Testis (tissue), 3 donors: ENCODE measurements around the gene PDE4B. TPM values are rescaled to one million over a fixed set of nuclear protein-coding genes. Genes with fewer than 3 reads are reported as not detected.
"Not testable (repeated sequence)": the region's sequence is repeated elsewhere in the genome, so short reads cannot be mapped to it uniquely, and the experiment has no call there.

Experiments used
- DNase-seq: peaks from one replicate; pipeline ENCODE4 v3.0.0-alpha.2; 2019
- H3K27ac ChIP-seq, 2 donors: fragments of 200-600 bp; sonication (generic); one replicate each; pipeline ENCODE4 v1.5.1; 2019
- H3K27me3 ChIP-seq: fragments of 200-600 bp; sonication (generic); one replicate; pipeline ENCODE4 v1.5.1; 2019
- H3K36me3 ChIP-seq: fragments of 200-600 bp; sonication (generic); one replicate; pipeline ENCODE4 v1.5.1; 2017; ENCODE audit warnings: low read depth; ENCODE audit errors: missing control alignments
- H3K4me1 ChIP-seq: fragments of 200-600 bp; sonication (generic); one replicate; pipeline ENCODE4 v1.5.1; 2019
- H3K4me3 ChIP-seq, 2 donors: fragments of 200-600 bp; sonication (generic); one replicate each; pipeline ENCODE4 v1.5.1; 2017 to 2019
- H3K9me3 ChIP-seq: fragments of 200-600 bp; sonication (generic); one replicate; pipeline ENCODE4 v1.5.1; 2017
- POLR2A ChIP-seq: fragments of 450-650 bp; IDR thresholded peaks from one replicate; pipeline ENCODE4 v1.6.1; 2017; ENCODE audit warnings: antibody characterized with exemption, mild to moderate bottlenecking, moderate library complexity
- WGBS, 2 donors: methylation state at CpG; one replicate each; pipeline ENCODE4 v1.1.5; 2018; 5-methylcytosine and 5-hydroxymethylcytosine counted together
- intact Hi-C: fragments of 100-400 bp; cut with DNase I; formaldehyde crosslinking; loops from one replicate; pipeline ENCODE4 v1.15.1; 2023; ENCODE audit warnings: low total_unique reads
- polyA plus RNA-seq: library from polyadenylated mRNA; stranded (reverse); fragments of 350-450 nt; fragmentation: Illumina TruSeq; extraction: RNeasy Lipid Tissue Mini Kit (QIAGEN cat#74804); gene quantifications from one replicate; pipeline ENCODE4 v1.2.3, GENCODE V29; 2014; ENCODE audit warnings: low read depth, low replicate concordance; ENCODE audit not compliant: insufficient read depth
- total RNA-seq, 2 donors: library from RNA; depleted of rRNA; stranded (reverse); fragments of >200 nt; gene quantifications; one replicate each; pipeline ENCODE4 v1.2.3, GENCODE V29; 2016
- TF ChIP-seq, protein P1 (sequence below), 3 experiments: fragments of 450-650 bp in 2 of 3; fragments of 200-600 bp in 1 of 3; sonication (generic) in 1 of 3; IDR thresholded peaks; one replicate each; pipeline ENCODE4 v1.5.1; 2016 to 2019; ENCODE audit warnings: antibody characterized with exemption in 3 of 3, mild to moderate bottlenecking in 2 of 3, moderate library complexity in 1 of 3

PDE4B gene
- total and polyA plus RNA-seq, 3 donors from 2014 or later = 11.5 to 16.1 (median 12.4) TPM

DNA sequence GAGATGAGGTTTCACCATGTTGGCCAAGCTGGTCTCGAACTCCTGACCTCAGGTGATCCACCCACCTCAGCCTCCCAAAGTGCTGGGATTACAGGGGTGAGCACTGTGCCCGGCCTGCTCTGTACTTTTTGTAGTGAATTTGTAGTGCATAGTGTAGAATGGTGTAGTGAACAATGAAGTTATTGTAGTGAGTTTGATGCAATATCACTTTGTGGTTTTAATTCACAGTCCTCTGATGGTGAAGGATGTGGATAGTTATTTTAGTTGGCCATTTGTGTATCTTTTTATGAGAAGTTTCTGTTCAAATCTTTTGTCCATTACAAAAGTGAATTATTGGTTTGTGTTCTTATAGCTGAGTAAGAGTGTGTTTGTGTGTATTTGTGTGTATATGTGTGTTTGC lies 57.6 kb downstream of the PDE4B start:
- Histone ChIP-seq H3K36me3 (no peaks in the 10 kb centered on the region), H3K27me3 (no peaks in the 10 kb centered on the region), H3K4me1 (no peaks in the 10 kb centered on the region), H3K4me3 (no peak overlapping the region), H3K27ac (no peak overlapping the region), H3K9me3 (no peaks in the 10 kb centered on the region)
- WGBS, 2 donors = 90 to 97% methylated on average over 2 of the region's 2 CpGs
- intact Hi-C loops = no loop called here
- no peak for DNase-seq
- TF ChIP-seq, protein P1, sequence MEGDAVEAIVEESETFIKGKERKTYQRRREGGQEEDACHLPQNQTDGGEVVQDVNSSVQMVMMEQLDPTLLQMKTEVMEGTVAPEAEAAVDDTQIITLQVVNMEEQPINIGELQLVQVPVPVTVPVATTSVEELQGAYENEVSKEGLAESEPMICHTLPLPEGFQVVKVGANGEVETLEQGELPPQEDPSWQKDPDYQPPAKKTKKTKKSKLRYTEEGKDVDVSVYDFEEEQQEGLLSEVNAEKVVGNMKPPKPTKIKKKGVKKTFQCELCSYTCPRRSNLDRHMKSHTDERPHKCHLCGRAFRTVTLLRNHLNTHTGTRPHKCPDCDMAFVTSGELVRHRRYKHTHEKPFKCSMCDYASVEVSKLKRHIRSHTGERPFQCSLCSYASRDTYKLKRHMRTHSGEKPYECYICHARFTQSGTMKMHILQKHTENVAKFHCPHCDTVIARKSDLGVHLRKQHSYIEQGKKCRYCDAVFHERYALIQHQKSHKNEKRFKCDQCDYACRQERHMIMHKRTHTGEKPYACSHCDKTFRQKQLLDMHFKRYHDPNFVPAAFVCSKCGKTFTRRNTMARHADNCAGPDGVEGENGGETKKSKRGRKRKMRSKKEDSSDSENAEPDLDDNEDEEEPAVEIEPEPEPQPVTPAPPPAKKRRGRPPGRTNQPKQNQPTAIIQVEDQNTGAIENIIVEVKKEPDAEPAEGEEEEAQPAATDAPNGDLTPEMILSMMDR (IDR thresholded peaks at IDR 0.05) = no peak
- no peak for TF ChIP-seq POLR2A

DNA sequence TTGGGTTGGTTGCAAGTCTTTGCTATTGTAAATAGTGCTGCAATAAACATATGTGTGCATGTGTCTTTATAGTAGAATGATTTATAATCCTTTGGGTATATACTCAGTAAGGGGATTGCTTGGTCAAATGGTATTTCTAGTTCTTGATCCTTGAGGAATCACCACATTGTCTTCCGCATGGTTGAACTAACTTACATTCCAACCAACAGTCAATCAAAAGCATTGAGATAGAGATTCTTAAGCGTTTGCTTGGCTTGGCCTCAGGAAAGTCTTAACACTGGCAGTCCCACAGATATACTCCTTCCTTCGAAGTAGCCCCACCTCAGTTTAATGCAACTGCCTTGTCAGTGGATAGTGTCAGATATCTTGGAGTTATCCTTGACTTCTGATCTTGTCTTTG lies 63.9 kb downstream of the PDE4B start:
- H3K27me3 ChIP-seq, H3K4me1 ChIP-seq, intact Hi-C loops, H3K9me3 ChIP-seq, H3K36me3 ChIP-seq, DNase-seq, H3K27ac ChIP-seq, H3K4me3 ChIP-seq: not testable (repeated sequence)
- WGBS, 2 donors = 78 to 88% methylated on average over 3 of the region's 3 CpGs

DNA sequence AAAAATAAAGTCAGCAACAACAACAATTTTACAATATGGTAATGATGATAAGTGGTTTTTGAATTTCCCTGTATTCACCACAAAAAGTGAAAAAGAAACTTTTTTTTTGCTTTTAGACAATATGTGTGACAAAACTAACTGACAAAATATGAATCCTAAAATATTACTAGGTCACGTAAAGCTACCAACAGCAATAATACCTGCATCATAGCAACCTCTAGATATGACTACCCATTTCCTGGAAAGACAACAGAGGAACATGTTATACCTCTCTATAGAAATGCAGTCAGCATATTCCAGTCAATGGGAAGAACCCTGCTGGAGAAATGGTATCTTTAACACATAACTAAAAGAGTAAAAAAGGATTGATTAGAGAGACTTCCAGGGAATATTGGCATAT lies 73.7 kb downstream of the PDE4B start:
- H3K36me3 ChIP-seq = no peaks in the 10 kb centered on the region
- no peak for DNase-seq
- intact Hi-C loops = no loop called here
- no peak for TF ChIP-seq POLR2A
- TF ChIP-seq, protein P1 (IDR thresholded peaks at IDR 0.05) = no peak
- H3K4me3 ChIP-seq = no peak overlapping the region
- no peaks in the 10 kb centered on the region for H3K9me3 ChIP-seq
- H3K27ac ChIP-seq = no peak overlapping the region
- 85 to 90% methylated on average over 1 of the region's 1 CpG for WGBS, 2 donors
- H3K4me1 ChIP-seq = no peaks in the 10 kb centered on the region
- H3K27me3 ChIP-seq = no peaks in the 10 kb centered on the region

DNA sequence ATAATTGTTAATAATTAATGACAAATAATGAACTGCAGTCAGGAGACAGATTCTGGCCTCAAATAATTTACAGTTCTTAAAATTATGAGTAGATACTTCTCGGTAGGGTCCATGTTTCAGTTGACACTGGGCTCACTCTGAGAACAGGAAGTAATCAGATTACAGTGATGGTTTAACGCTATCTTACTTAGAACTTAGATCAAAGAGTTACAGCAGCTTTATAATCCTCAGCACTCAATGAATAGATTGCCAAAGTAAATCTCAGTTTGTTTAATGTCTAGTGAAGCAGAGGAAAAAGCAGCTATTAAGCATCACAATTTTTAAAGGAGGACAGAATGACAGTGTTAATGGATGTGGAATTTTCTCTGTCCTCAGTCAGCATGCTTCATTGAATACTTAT lies 79.6 kb downstream of the PDE4B start:
- Histone ChIP-seq H3K4me3 (no peak overlapping the region), H3K4me1 (no peaks in the 10 kb centered on the region), H3K9me3 (no peaks in the 10 kb centered on the region), H3K36me3 (no peaks in the 10 kb centered on the region), H3K27ac (no peak overlapping the region), H3K27me3 (no peaks in the 10 kb centered on the region)
- 60 to 69% methylated on average over 2 of the region's 2 CpGs for WGBS, 2 donors
- DNase-seq = no peak
- intact Hi-C loops = no loop called here
- no peak for TF ChIP-seq POLR2A
- TF ChIP-seq, protein P1 (IDR thresholded peaks at IDR 0.05) = no peak

DNA sequence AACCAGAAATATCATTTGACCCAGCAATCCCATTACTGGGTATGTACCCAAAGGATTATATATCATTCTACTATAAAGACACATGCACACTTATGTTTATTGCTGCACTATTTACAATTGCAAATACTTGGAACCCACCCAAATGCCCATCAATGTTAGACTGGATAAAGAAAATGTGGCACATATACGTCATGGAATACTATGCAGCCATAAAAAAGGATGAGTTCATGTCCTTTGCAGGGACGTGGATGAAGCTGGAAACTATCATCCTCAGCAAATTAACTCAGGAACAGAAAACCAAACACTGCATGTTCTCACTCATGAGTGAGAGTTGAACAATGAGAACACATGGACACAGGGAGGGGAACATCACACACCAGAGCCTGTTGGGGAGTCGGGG lies 85.6 kb downstream of the PDE4B start:
- H3K27me3 ChIP-seq, DNase-seq, H3K4me3 ChIP-seq, H3K36me3 ChIP-seq, intact Hi-C loops, H3K9me3 ChIP-seq, H3K27ac ChIP-seq, H3K4me1 ChIP-seq: not testable (repeated sequence)
- 88 to 89% methylated on average over 3 of the region's 3 CpGs for WGBS, 2 donors

DNA sequence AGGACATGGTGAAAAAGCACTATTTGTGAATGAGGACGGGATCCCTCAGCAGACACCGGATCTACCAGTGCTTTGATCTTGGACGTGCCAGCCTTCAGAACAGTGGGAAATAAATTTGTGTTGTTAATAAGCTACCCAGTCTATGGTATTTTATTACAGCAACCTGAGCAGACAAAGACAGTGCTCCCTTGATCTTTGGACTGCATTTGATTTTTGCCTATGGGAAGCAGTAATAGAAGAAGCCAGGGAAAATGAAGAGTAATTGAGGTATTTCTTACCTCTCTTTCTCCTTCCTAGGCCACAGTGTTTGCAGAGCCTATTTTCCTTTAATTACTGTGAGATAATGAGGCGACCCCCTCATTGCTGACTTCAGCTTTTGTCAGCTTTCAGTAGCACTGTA lies 87.9 kb downstream of the PDE4B start:
- no peaks in the 10 kb centered on the region for H3K9me3 ChIP-seq
- H3K4me3 ChIP-seq = no peak overlapping the region
- no peaks in the 10 kb centered on the region for H3K27me3 ChIP-seq
- WGBS, 2 donors = 79% methylated on average over 4 of the region's 4 CpGs
- TF ChIP-seq, protein P1 (IDR thresholded peaks at IDR 0.05) = no peak
- no peak for TF ChIP-seq POLR2A
- H3K4me1 ChIP-seq = no peaks in the 10 kb centered on the region
- intact Hi-C loops = no loop called here
- H3K36me3 ChIP-seq = no peaks in the 10 kb centered on the region
- DNase-seq = no peak
- H3K27ac ChIP-seq = no peak overlapping the region
